ENCODE measurements around the gene AGBL2. TPM values are rescaled to one million over a fixed set of nuclear protein-coding genes. Genes with fewer than 3 reads are reported as not detected.
"Not testable (repeated sequence)": the region's sequence is repeated elsewhere in the genome, so short reads cannot be mapped to it uniquely, and the experiment has no call there.

AGBL2 gene
- total RNA-seq, 1 experiment from 2014 or later = 0.08 TPM

- DNase-seq (ENCODE audit: low read depth) = not testable (repeated sequence)
These were observed 74.7 kb downstream of the AGBL2 start for GRCh38 chr11:47640506-47640905.

DNA sequence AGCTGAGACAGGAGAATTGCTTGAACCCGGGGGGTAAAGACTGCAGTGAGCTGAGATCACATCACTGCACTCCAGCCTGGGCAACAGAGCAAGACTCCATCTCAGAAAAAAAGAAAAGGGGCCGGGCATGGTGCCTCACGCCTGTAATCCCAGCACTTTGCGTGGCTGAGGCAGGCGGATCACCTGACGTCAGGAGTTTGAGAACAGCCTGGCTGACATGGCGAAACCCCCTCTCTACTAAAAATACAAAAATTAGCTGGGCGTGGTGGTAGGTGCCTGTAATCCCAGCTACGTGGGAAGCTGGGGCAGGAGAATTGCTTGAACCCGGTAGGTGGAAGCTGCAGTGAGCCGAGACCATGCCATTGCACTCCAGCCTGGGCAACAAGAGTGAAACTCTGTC lies 78.8 kb downstream of the AGBL2 start:
- not testable (repeated sequence) for DNase-seq (ENCODE audit: low read depth)

DNA sequence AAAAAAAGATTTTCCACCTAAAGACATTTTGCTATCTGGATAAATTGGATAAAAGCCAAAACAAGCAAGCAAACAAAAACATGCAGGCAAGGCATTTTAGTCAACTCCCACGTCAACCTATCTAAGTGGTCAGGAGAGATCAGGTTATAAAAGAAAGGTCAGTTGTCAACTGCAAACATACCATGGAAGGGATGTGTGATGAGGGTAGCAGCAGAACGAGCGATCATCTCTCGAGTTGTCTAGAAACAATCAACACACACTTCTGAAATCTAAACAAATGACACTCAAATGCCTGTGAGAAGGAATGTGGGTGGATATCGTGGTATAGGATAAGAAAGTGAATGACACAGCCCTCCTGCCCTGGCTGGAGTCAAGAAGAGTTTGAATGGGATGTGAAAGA lies 83.7 kb downstream of the AGBL2 start:
- DNase-seq (ENCODE audit: low read depth) = no peak

DNA sequence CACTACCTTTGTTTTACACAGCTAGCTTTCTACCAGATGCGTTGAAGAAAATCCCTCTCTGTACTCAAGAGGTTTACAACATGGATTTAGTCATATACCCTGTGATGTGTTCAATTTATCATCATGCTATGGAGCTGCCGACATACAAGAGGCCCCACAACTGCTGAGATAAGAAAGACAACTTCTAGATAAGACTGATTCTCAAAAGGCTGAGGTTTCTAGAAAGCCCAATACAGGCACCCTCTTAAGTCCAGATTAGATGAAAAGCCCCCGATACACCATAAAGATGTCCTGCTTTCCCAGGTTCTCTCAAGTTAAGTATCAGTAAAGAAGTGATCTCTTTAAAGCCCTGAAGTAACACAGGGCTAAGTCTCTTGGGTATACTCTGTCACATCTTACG lies 87.1 kb downstream of the AGBL2 start:
- no peak for DNase-seq (ENCODE audit: low read depth)

DNA sequence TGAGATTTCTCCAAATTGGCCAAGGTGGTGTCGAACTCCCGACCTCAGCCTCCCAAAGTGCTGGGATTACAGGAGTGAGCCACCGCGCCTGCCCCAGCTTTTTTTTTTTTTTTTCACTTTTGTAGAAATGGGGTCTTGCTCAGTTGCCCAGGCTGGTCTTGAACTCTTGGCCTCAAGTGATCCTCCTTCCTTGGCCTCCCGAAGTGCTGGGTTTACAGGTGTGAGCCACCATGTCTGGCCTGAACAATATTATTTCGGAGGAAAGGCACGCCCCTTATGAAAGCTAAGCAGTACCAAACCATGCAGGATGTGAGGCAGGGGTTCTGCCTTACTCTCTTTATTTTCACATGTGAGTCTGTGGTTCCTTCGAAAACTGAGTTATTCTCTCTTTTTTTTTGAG lies 88.9 kb downstream of the AGBL2 start:
- no peak for DNase-seq (ENCODE audit: low read depth)

DNA sequence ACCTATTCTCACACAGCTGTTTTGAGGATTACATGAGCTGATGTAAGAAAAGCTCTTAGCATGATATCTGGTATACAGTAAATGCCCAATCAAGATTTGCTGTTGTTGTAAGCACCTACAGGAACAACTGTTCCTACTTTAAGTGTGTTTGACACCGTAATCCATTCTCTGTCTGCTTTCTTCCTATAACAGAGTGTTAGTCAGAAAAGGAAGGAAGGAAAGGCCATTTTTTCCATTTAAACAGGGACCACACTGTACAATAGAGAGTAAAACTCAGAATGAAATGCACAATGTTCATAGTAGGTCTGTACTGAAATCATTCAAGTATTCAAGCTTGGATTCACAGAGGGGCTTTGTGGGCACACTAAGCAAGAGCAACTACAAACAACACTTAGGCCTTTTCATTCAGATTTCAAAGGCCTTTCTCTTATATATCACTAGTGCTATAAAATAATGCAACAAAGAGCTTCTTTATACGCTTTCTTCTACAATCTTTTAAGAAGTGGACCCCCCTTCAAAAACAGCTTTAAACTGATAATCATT lies 94.3 kb downstream of the AGBL2 start:
- DNase-seq (ENCODE audit: low read depth) = no peak

GRCh38 chr11:47617417-47617809 lies 97.8 kb downstream of the AGBL2 start:
- no peak for DNase-seq (ENCODE audit: low read depth)

- peak; percentile 37 for DNase-seq (ENCODE audit: low read depth)
These were observed 98.3 kb downstream of the AGBL2 start for GRCh38 chr11:47616726-47617416.

- DNase-seq (ENCODE audit: low read depth) = no peak
These were observed 99.9 kb downstream of the AGBL2 start for GRCh38 chr11:47615249-47615648.

DNA sequence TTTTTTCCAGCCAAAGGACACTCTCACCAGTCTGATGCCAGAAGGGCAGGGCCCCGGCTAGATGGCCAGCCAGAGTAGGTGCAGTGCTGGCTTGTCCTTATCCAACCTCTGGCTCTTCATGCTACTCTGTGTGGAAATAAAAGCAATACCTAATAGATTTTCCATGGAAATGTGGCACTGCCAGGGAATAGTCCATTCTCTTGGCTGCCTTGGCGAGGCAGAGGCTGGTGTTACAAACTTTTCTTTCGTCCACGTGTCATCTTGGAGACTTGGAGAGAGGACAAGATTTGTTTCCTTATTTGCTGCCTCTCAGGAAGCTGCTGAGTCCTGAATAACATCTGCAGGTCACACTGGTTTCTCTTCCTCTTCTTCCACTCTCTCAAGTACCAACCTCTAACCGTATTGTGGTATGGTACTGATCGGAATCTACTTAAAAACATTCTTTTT lies 103.8 kb downstream of the AGBL2 start:
- DNase-seq (ENCODE audit: low read depth) = no peak

GRCh38 chr11:47609675-47610074 lies 105.5 kb downstream of the AGBL2 start:
- DNase-seq (ENCODE audit: low read depth) = no peak

Small RNAs within 50 kb of the gene (small RNA-seq; reads per million reads assigned to genes)
- gene RF00019 = not detected

Other genes with a start within 250 kb of the AGBL2 start
- 82.3 and 118 TPM in 2 replicates for gene CELF1, start 162.2 kb downstream of the AGBL2 start, total RNA-seq (2014; rRNA removed; shearing (Covaris generic))
- gene PTPMT1, start 149.8 kb downstream of the AGBL2 start, total RNA-seq (2014; rRNA removed; shearing (Covaris generic)) = 123 and 128 TPM in 2 replicates
- 28.1 and 39.0 TPM in 2 replicates for gene KBTBD4, start 136.4 kb downstream of the AGBL2 start, total RNA-seq (2014; rRNA removed; shearing (Covaris generic))
- gene NDUFS3, start 136.3 kb downstream of the AGBL2 start, total RNA-seq (2014; rRNA removed; shearing (Covaris generic)) = 101 and 113 TPM in 2 replicates
- gene FAM180B, start 128.7 kb downstream of the AGBL2 start, total RNA-seq (2014; rRNA removed; shearing (Covaris generic)) = not detected in 2 replicates
- not detected in 2 replicates for gene C1QTNF4, start 121.0 kb downstream of the AGBL2 start, total RNA-seq (2014; rRNA removed; shearing (Covaris generic))
- gene MTCH2, start 72.8 kb downstream of the AGBL2 start, total RNA-seq (2014; rRNA removed; shearing (Covaris generic)) = 116 and 192 TPM in 2 replicates
- gene FNBP4, start 52.0 kb upstream of the AGBL2 start, total RNA-seq (2014; rRNA removed; shearing (Covaris generic)) = 26.9 and 35.7 TPM in 2 replicates
- 21.0 and 25.9 TPM in 2 replicates for gene NUP160, start 133.0 kb upstream of the AGBL2 start, total RNA-seq (2014; rRNA removed; shearing (Covaris generic))

Data from HT1080 (cell line).